ENCODE data around the gene CHMP6.

The CHMP6 gene

DNA sequence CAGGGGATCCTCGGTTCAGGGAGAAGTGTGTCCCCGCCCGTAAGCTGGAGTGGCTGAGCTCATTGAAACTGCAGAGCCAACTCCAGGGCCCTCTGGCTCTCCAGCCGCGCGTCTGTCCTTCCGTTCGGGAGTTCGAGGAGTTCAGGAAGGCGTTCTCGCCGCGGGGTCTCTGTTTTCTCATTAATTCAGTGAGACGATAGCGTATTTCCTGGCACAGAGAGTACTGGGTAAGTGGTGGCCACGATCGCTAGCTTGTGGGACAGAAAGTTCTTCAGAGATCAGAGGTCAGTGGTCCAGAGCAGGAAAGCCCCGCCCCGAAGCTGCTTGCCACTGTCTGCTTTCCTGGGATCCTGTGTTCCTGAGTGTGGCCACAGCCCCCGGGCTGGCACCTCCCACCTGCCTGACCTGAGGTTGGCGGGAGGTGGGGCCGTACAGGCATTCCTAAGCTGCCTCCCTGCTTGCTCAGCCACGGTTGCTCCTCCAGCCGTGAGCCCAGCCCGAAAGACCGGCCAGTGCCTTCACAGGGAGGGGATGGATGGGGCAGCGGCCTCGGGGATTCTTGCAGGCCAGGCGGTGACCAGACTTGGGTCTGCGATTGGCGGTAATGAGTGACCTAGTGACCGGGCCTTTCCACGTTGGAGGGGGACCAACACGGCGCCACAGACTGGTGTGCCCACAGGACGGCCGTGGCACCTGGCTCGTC lies 52.2 kb downstream of the CHMP6 start:
- DNase-seq (ENCODE audit: low spot score) = no peak

DNA sequence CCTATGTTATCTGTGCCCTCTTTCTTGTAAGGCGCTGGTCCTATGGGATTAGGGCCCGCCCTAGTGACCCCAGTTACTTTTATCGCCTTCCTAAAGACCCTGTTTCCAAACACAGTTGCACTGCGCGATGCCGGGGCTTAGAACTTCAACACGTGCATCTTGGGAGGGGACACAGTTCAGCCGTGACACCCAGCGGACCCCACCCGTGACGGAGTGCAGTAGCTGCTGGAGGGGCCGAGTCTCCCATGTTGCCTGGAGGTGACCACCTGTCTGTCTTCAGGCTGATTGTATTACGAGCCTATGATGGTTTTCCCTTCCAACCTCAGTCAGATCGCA lies 52.8 kb downstream of the CHMP6 start:
- no peak for DNase-seq (ENCODE audit: low spot score)

DNA sequence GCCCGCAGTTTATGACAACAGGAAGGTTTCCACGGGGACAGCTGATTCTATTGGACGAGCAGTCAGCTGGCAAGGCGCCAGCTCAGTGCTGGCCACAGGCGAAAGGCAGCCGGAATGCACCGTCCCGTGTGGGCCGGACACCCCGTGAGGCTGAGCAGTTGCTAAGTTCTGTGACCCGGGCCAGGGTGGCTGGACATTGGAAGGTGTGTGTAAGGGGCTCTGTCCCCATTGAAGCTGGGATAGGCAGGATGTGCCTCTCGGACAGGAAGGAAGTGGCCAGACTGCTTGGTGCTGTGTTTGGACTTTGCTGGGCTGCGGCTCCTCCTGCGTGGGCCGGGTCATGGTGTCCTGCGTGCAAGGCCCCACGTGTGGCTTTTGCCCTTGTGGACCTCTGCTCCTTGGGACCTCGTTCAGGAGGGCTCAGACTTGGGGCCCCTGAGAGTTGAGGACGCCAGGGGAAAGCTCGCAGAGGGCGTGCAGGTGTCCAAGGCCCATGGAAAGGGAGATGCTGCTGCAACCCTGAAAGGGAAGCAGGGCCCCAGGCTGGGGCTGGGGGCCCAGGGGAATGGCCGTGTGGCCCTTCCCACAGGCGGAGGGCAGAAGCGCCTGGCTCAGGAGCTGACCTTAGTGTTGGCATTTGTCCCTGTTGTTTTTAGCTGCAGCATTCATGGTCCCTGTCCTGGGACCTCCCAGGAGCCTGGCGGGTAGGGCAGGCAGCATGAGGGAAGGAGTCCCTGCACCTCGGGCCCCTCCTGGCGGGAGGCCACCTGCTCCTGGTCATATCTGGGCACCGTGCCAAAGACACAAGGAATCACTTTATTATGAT lies 53.3 kb downstream of the CHMP6 start:
- DNase-seq (ENCODE audit: low spot score) = no peak

DNA sequence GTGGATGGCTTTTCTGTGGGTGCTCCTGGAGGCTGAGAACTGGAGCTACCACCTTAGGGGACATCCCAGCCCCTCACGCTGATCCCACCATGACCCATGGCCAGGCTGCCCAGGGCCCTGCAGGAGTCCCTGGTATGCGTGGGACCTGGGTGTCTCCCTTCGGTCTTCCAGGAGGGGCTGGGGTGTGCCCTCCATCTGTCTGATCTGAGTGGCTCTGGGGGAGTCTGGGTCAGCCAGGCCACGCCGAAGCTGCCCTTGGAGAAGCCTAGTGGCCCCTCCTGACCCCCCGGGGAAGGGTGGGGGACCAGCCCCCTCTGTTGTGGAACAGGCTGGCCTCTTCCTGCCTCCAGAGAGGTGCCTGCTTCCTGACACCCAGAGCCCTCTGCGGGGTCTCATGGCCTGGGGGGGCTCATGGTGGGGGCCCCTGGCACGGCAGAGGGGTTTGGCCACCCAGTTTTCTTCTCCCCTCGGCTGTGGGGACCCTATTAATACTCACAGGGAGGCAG lies 54.0 kb downstream of the CHMP6 start:
- DNase-seq (ENCODE audit: low spot score) = no peak

DNA sequence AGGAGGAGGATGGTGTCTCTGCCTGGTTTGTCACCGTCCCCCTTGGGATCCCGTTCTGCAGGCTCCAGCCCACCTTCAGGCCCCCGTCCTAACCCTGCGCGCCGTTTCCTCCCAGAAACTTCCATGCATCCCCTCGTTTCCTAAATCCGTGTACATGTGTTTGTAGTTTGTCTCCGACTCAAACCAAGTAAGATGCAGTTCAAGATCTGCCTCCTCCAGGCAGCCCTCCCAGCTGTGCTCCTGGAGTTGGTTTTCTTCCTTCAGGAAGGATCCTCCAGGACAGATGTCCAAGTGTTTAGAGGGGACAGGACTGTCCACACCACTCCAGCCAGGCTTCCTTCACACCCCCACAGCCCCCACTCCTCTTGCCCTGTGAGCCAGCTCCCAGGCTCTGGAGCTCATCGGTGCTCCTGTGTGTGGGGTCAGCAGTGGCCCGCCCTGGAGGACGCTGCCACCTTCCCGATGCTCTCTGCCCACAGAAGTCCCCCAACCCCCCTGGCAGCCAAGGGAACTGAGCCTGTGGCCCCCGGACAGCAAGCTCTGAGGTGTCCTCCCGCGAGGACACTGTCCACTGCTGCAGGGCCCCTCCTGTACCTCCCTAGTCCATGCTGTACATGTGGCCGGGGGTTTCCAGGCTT lies 54.6 kb downstream of the CHMP6 start:
- no peak for DNase-seq (ENCODE audit: low spot score)

DNA sequence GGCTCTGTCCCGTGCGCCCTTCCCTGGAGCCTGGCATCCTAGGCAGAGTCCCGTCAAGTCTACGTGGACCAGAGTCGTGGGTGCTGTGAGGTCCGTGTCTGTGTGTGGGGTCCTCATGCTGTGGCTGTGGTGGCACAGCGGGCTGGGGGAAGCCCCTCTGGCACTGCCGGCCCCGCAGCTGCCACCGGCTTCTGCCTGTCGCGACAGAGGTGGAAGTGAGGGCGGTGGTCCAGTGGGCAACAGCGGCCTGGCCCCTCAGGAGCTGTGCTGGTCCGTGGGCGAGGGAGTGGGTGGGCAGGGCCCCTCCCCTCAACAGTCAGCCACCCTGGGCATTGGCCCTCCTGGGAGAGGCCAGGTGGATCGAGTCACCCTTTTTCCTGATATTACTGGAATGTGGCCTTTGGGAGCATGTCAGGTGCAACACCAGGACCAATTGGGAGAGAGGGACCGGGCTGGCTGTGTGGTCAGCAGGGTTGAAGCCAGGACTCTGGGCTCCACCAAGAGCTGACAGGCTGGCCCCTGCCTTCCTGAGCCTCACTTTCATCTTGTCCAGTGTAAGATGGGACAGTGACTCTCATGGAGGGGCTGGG lies 55.2 kb downstream of the CHMP6 start:
- DNase-seq (ENCODE audit: low spot score) = no peak

DNA sequence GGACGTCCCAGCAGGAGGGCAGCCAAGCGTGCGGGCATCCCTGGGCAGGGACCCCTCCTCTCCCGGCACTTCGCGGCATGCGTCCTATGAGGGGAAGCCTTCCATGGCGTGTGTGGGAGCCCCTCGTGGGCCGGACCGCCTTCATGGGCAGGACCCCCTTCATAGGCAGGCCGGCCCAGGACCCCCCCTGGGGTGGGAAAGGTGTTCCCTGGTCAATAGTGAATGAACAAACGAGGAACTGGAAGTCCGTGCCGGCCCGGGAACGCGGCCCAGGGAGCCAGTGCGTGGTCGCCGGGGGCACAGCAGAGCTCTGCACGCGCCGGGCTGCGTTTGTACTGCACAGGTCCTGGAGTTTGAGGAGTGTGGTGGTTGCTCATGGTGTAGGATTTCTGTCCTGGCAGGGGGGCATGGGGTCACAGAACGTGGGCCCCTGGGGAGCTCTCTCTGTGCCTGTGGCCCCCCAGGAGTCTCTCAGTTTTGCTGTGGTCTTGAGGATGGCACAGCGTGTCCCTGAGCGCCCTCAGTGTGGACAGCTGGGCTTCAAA lies 57.3 kb downstream of the CHMP6 start:
- no peak for DNase-seq (ENCODE audit: low spot score)

DNA sequence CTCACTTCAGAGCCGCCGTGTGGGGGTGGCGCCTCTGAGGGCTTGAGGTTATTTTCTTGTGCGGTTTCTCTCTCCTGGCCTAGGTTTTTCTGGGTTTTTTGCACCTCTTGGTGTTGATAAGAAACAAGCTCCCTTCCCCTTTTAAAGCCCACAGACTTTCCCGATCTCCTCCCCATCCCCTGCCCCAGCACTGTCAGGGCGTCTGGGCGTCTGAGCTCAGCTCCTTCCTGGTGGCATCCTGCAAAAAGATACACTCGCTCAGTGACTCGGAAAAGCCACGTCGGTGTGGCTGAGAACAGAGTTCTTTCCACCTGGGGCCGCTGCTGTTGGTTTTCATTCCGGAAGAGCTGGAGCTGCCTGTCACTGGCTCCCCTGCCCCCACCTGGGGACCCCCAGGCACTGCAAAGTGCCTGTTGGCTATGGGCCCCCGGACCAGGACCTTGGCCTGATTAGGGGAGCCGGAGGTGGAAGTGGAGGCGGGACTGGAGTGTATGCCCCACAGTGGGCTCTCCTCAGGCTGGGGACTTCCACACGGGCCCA lies 57.8 kb downstream of the CHMP6 start:
- no peak for DNase-seq (ENCODE audit: low spot score)
